ENCODE data around the gene KDM7A. TPM values are rescaled to one million over a fixed set of nuclear protein-coding genes. Genes with fewer than 3 reads are reported as not detected.
A peak's percentile ranks its signal among the peaks of the same experiment; 100 is the strongest.

The KDM7A gene
- total and polyA plus RNA-seq, 9 of the 15 experiments (the other 6 are each of a cell fraction or from before 2014, with no cell fraction given): 0.90 to 8.4 (median 7.0) TPM

DNA sequence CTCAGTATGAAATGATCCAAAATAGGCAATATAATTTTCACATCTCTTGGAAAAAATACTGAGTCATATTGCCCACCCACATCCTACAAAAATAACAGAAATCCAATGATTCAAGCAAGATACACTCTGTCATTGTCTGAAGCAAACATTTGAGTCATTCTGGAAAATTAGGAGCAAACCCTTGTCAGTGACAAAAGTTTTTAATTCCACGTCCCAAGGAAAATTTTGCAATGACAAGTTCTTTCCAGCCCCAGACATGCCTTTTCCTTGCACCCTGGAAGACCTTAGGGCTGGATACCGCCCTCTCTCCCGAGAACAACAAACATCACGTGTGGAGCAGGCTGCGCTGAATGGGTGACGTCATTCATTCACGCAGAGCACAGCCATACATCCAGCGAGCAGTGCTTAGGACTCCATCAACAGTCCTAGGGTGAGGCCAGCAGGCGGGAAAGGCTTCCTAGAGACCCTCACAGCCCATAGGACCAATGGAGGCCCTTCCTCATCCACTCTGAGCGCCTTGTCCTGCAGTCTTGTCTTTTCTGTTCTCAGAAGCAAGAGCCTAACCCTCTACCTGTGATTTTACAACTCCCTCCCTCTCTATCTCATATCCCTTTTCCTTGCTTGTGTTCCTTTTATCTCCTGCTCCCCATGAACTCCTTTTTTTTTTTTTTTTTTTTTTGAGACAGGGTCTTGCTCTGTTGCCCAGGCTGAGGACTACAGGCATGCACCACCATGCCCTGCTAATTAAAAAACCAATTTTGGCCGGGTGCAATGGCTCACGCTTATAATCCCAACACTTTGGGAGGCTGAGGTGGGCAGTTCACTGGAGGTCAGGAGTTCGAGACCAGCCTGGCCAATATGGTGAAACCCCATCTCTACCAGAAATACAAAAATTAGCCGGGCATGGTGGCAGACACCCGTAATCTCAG, 23.5 kb upstream of the KDM7A start (continued):
- TF ChIP-seq TFAP4 (CRISPR knock-in tag; IDR thresholded peaks at IDR 0.05; ENCODE audit: borderline replicate concordance) (peak; percentile 59; the same call in 1 of the 2 replicates), ZNF561 (CRISPR knock-in tag; conservative IDR thresholded peaks at IDR 0.05) (0 out of 2 replicates have a peak, but pooled peaks have one; percentile 38), CC2D1A (IDR thresholded peaks at IDR 0.05) (peak; percentile 31; the same call in 1 of the 2 replicates), TFE3 (CRISPR knock-in tag; IDR thresholded peaks at IDR 0.05) (0 out of 2 replicates have a peak, but pooled peaks have one; percentile 6), HMGXB4 (CRISPR knock-in tag; IDR thresholded peaks at IDR 0.05) (no peak), ATF3 (IDR thresholded peaks at IDR 0.05) (peak; percentile 100), ATF3 (CRISPR knock-in tag; conservative IDR thresholded peaks at IDR 0.05) (peak; percentile 93), MTA1 (IDR thresholded peaks at IDR 0.05; ENCODE audit: borderline replicate concordance) (peak; percentile 89), C11orf30 (IDR thresholded peaks at IDR 0.05; ENCODE audit: low read depth) (peak; percentile 36; the same call in 1 of the 2 replicates), HNRNPK (IDR thresholded peaks at IDR 0.05; ENCODE audit: low read depth, low read length, poor library complexity, severe bottlenecking) (no peak), ZNF695 (CRISPR knock-in tag; IDR thresholded peaks at IDR 0.05) (0 out of 2 replicates have a peak, but pooled peaks have one; percentile 47), ADNP (tag; IDR thresholded peaks at IDR 0.05) (peak; percentile 42; the same call in 1 of the 2 replicates), SETDB1 (IDR thresholded peaks at IDR 0.05; ENCODE audit: low read length) (peak; percentile 100), POLR2H (tag; IDR thresholded peaks at IDR 0.05; ENCODE audit: low read depth) (no peak; the same call in 1 of the 2 replicates), JUN (IDR thresholded peaks at IDR 0.05; ENCODE audit: borderline replicate concordance, low read depth, low read length) (peak; percentile 99), JUN (CRISPR knock-in tag; IDR thresholded peaks at IDR 0.05; ENCODE audit: borderline replicate concordance) (peak; percentile 93), SMAD4 (CRISPR knock-in tag; conservative IDR thresholded peaks at IDR 0.05) (peak; percentile 60), MAFF (IDR thresholded peaks at IDR 0.05; ENCODE audit: low read length) (peak; percentile 19; the same call in 1 of the 2 replicates), SAP30 (IDR thresholded peaks at IDR 0.05; ENCODE audit: borderline replicate concordance, insufficient read depth, low read depth, low read length, poor library complexity, severe bottlenecking) (peak; percentile 46), PRMT5 (CRISPR knock-in tag; IDR thresholded peaks at IDR 0.05) (no peak)
- TF ChIP-seq, protein P1, sequence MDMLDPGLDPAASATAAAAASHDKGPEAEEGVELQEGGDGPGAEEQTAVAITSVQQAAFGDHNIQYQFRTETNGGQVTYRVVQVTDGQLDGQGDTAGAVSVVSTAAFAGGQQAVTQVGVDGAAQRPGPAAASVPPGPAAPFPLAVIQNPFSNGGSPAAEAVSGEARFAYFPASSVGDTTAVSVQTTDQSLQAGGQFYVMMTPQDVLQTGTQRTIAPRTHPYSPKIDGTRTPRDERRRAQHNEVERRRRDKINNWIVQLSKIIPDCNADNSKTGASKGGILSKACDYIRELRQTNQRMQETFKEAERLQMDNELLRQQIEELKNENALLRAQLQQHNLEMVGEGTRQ (CRISPR knock-in tag; IDR thresholded peaks at IDR 0.05): peak; percentile 91

All from K562 (cell line).